Hepatocyte (in vitro differentiated cells): ENCODE results near the gene PCNP. TPM values are rescaled to one million over a fixed set of nuclear protein-coding genes. Genes with fewer than 3 reads are reported as not detected.

ENCODE experiments used
- DNase-seq: peaks from one replicate; pipeline ENCODE4 v3.0.0-alpha.2; 2016; ENCODE audit warnings: low spot score
- H2AFZ ChIP-seq: fragments of 200-600 bp; sonication (generic); 2 replicates; pipeline ENCODE4 v1.6.0; 2016; ENCODE audit warnings: antibody characterized with exemption, mild to moderate bottlenecking
- H3K27ac ChIP-seq: fragments of 200-600 bp; sonication (generic); 2 replicates; pipeline ENCODE4 v1.5.1; 2016; ENCODE audit warnings: mild to moderate bottlenecking
- H3K27me3 ChIP-seq: fragments of 200-600 bp; sonication (generic); 2 replicates; pipeline ENCODE4 v1.6.1; 2016
- H3K36me3 ChIP-seq: fragments of 200-600 bp; sonication (generic); replicated peaks from 2 replicates; pipeline ENCODE4 v1.5.1; 2016; ENCODE audit warnings: low read depth; ENCODE audit not compliant: insufficient read depth
- H3K4me1 ChIP-seq: fragments of 200-600 bp; sonication (generic); 2 replicates; pipeline ENCODE4 v1.5.1; 2016; ENCODE audit warnings: mild to moderate bottlenecking, moderate library complexity; ENCODE audit not compliant: insufficient read depth
- H3K4me2 ChIP-seq: fragments of 200-600 bp; sonication (generic); 2 replicates; pipeline ENCODE4 v1.6.0; 2016
- H3K4me3 ChIP-seq: fragments of 200-600 bp; sonication (generic); 2 replicates; pipeline ENCODE4 v1.5.1; 2016; ENCODE audit warnings: mild to moderate bottlenecking
- H3K79me2 ChIP-seq: fragments of 200-600 bp; sonication (generic); 2 replicates; pipeline ENCODE4 v1.6.0; 2017; ENCODE audit warnings: mild to moderate bottlenecking
- H3K9me2 ChIP-seq: fragments of 200-600 bp; sonication (generic); replicated peaks from 2 replicates; pipeline ENCODE4 v1.6.0; 2017; ENCODE audit warnings: mild to moderate bottlenecking; ENCODE audit not compliant: insufficient read depth
- H3K9me3 ChIP-seq: fragments of 200-600 bp; sonication (generic); 2 replicates; pipeline ENCODE4 v1.5.1; 2016; ENCODE audit warnings: low read depth, mild to moderate bottlenecking
- H4K20me1 ChIP-seq: fragments of 200-600 bp; sonication (generic); 2 replicates; pipeline ENCODE4 v1.6.0; 2016; ENCODE audit warnings: mild to moderate bottlenecking; ENCODE audit not compliant: insufficient read depth, poor library complexity, severe bottlenecking
- CTCF ChIP-seq: fragments of 200-600 bp; sonication (generic); IDR thresholded peaks from 2 replicates; pipeline ENCODE4 v1.5.1; 2016; ENCODE audit warnings: antibody characterized with exemption, mild to moderate bottlenecking; ENCODE audit not compliant: poor library complexity
- EZH2 ChIP-seq: fragments of 200-600 bp; sonication (generic); IDR thresholded peaks from 2 replicates; pipeline ENCODE4 v1.6.1; 2016; ENCODE audit warnings: antibody characterized with exemption, mild to moderate bottlenecking, borderline replicate concordance
- EZH2phosphoT487 ChIP-seq: fragments of 200-600 bp; sonication (generic); IDR thresholded peaks from one replicate; pipeline ENCODE4 v1.6.1; 2018; ENCODE audit warnings: antibody characterized with exemption, mild to moderate bottlenecking, low read depth, moderate library complexity; ENCODE audit not compliant: unreplicated experiment, severe bottlenecking
- WGBS: methylation state at CpG from one replicate; pipeline ENCODE4 v1.1.6; 2016; ENCODE audit warnings: low lambda C conversion rate; ENCODE audit errors: missing lambda C conversion rate; 5-methylcytosine and 5-hydroxymethylcytosine counted together
- polyA plus RNA-seq: library from polyadenylated mRNA; unstranded; fragments of >200 nt; fragmentation: Nextera tagmentation; extraction: Ambion mirVana; gene quantifications from 2 replicates; pipeline ENCODE4 v1.2.1, GENCODE V29; 2016
- total RNA-seq: library from RNA; depleted of rRNA; stranded (reverse); fragments of >200 nt; gene quantifications from 2 replicates; pipeline ENCODE4 v1.2.3, GENCODE V29; 2014

The PCNP gene
- total and polyA plus RNA-seq, 2 experiments from 2014 or later = 86.4 to 133 TPM

- peaks cover 30% of the 10 kb centered on the region for H3K4me1 ChIP-seq
- DNase-seq = peak; percentile 11
- no peaks in the 10 kb centered on the region for H4K20me1 ChIP-seq
- TF ChIP-seq EZH2 (no peak), EZH2phosphoT487 (no peak), CTCF (no peak)
- H2AFZ ChIP-seq = no peak overlapping the region
- H3K36me3 ChIP-seq = no peaks in the 10 kb centered on the region
- peak overlapping the region; percentile 56 for H3K4me2 ChIP-seq
- H3K9me3 ChIP-seq = no peaks in the 10 kb centered on the region
- 61% methylated on average over 4 of the region's 4 CpGs for WGBS
- no peaks in the 10 kb centered on the region for H3K27me3 ChIP-seq
- H3K27ac ChIP-seq = peak overlapping the region; percentile 49
- H3K9me2 ChIP-seq = no peaks in the 10 kb centered on the region
- H3K79me2 ChIP-seq = no peaks in the 10 kb centered on the region
- H3K4me3 ChIP-seq = no peak overlapping the region
These were observed 43.9 kb upstream of the PCNP start for GRCh38 chr3:101529816-101530685.

GRCh38 chr3:101530686-101531047 is 43.3 kb upstream of the PCNP start:
- Histone ChIP-seq H3K27ac (peak overlapping the region; percentile 67), H2AFZ (no peak overlapping the region), H3K4me2 (peak overlapping the region; percentile 56), H4K20me1 (no peaks in the 10 kb centered on the region), H3K27me3 (no peaks in the 10 kb centered on the region), H3K9me3 (no peaks in the 10 kb centered on the region), H3K79me2 (no peaks in the 10 kb centered on the region), H3K9me2 (no peaks in the 10 kb centered on the region), H3K4me3 (no peak overlapping the region), H3K36me3 (no peaks in the 10 kb centered on the region), H3K4me1 (peaks cover 30% of the 10 kb centered on the region)
- TF ChIP-seq CTCF (no peak), EZH2 (no peak), EZH2phosphoT487 (no peak)
- DNase-seq = no peak
- WGBS = 24% methylated on average over 2 of the region's 2 CpGs

GRCh38 chr3:101531473-101532086 is 42.4 kb upstream of the PCNP start:
- DNase-seq = no peak
- Histone ChIP-seq H3K27ac (no peak overlapping the region), H3K79me2 (no peaks in the 10 kb centered on the region), H4K20me1 (no peaks in the 10 kb centered on the region), H3K9me3 (no peaks in the 10 kb centered on the region), H3K4me2 (no peak overlapping the region), H3K4me3 (no peak overlapping the region), H3K4me1 (peaks cover 30% of the 10 kb centered on the region), H3K9me2 (no peaks in the 10 kb centered on the region), H3K27me3 (no peaks in the 10 kb centered on the region), H3K36me3 (no peaks in the 10 kb centered on the region), H2AFZ (no peak overlapping the region)
- WGBS = 25% methylated on average over 2 of the region's 2 CpGs
- TF ChIP-seq EZH2 (no peak), EZH2phosphoT487 (no peak), CTCF (no peak)
